ENCODE data around the gene DEFB113.

The DEFB113 gene

DNA sequence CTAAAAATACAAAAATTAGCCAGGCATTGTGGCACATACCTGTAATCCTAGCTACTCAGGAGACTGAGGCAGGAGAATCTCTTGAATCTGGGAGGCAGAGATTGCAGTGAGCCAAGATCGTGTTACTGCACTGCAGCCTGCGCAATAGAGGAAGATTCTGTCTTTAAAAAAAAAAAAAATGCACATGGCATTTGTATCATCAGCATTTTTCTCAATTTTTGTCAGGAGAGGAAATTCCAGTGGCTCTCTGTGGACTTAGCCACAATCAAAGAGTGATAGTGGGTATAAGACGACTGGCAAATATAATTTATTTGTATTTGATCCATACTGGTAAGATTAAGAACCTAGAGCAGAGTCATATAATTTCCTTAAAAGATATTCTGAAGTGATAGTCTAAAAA is 34.0 kb downstream of the DEFB113 start:
- no peak for DNase-seq

DNA sequence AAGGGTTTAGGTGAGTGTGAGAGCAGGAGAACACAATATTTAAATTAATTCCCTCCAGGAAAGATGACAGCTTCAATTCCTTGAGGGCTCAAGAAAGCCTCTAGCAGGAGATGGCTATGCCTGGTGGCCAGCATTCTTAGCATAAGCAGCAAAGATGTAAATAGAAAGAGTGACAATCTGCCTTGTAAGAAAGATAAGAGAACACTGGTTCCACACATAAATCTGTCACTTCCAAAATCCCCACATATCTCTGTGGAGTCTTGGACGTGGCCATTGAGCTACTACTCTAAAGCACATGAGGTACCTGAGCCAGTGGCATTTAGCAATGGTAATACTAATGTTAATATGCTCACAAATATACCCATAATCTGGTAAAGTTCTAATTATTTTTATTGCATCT is 34.7 kb downstream of the DEFB113 start:
- no peak for DNase-seq

- DNase-seq, result no peak
Measured at GRCh38 chr6:49933526-49933925, 35.9 kb downstream of the DEFB113 start.

GRCh38 chr6:49929340-49929739 is 40.1 kb downstream of the DEFB113 start:
- DNase-seq, result no peak

- DNase-seq, result no peak
Measured at GRCh38 chr6:49923826-49924225, 45.6 kb downstream of the DEFB113 start.

DNA sequence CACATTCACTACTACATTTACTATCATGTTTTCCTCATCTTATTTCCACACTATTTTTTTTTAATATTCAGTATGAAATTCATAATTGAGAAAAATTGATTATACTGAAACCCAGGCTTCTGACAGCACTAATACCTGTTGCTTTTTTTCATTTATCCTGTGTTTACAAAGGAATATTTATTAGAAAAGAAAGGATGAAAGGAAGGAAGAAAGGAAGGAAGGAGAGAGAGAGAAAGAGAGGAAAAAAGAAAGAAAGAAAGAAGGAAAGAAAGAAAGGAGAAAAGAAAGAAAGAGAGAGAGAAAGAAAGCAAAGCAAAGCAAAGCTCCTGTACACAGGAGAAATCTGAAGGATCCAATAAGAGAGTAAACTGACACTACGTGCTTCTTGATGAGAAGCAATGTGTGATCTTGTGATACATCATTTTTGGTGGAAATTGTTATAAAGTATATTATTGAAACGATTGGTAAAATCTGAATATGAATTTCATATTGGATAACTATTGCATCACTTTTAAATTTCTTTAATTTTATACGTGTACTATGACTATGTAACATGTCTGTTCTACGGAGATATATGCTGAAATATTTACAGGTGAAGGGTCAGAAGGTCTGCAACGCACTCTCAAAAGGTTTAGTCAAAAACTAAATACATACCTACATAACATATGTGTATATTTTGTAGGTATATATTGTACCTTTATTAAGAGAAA is 49.3 kb downstream of the DEFB113 start:
- no peak for DNase-seq

- no peak for DNase-seq
Measured at GRCh38 chr6:49919261-49919660, 50.2 kb downstream of the DEFB113 start.

DNA sequence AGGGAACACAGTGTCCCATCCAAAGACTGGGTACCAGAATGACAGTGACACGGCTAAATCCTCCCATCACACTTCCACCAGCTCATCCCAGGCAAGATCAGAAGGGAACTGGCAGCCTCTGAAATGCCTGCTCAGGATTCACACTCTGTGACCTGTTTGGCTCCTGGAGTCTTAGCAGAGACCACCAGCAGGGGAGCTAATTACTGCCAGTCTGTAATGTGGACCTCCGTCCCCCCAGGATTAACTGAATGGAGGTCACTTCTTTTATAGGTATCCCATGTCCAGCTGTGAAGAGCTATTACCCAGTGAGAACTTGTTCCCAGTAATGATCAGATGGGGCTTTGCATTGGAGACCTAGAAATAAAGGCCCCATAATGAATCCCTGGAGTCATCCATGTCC is 50.6 kb downstream of the DEFB113 start:
- DNase-seq, result no peak
